Activated CD4-positive, alpha-beta T cell treated with anti-CD3 and anti-CD28 coated beads for 36 hours (primary cell): ENCODE results near the gene RPN1. TPM values are rescaled to one million over a fixed set of nuclear protein-coding genes. Genes with fewer than 3 reads are reported as not detected.
A peak's percentile ranks its signal among the peaks of the same experiment; 100 is the strongest.

Experiments
- ATAC-seq: fragments of 200-7000 bp; cut with Tn5 transposase; one replicate; pipeline ENCODE4 v1.10.0; 2021; ENCODE audit warnings: mild to moderate bottlenecking, moderate library complexity
- CTCF ChIA-PET: fragments of 350-600 bp; sonication (Branson Sonifier 250); formaldehyde crosslinking; loops from one replicate; lab custom pipeline; 2021; ENCODE audit warnings: antibody characterized with exemption; lab: Charles Lee
- POLR2A ChIA-PET: fragments of 350-600 bp; sonication (Branson Sonifier 250); formaldehyde crosslinking; loops from one replicate; lab custom pipeline; 2021; ENCODE audit warnings: antibody characterized with exemption, inconsistent platforms; lab: Charles Lee
- DNase-seq: peaks from one replicate; pipeline ENCODE4 v3.0.0-alpha.2; 2020
- H3K27ac Mint-ChIP-seq: one replicate; pipeline ENCODE4 v1.8.0; 2021; ENCODE audit warnings: mixed read lengths
- H3K27me3 Mint-ChIP-seq: one replicate; pipeline ENCODE4 v1.8.0; 2021; ENCODE audit warnings: mixed read lengths
- H3K36me3 Mint-ChIP-seq: one replicate; pipeline ENCODE4 v1.8.0; 2021; ENCODE audit warnings: low read depth, mixed read lengths
- H3K4me1 Mint-ChIP-seq: one replicate; pipeline ENCODE4 v1.8.0; 2021; ENCODE audit warnings: mixed read lengths
- H3K4me3 Mint-ChIP-seq: one replicate; pipeline ENCODE4 v1.8.0; 2021; ENCODE audit warnings: mild to moderate bottlenecking, moderate library complexity, mixed read lengths
- H3K9me3 Mint-ChIP-seq: one replicate; pipeline ENCODE4 v1.8.0; 2021; ENCODE audit warnings: low read depth, mixed read lengths
- intact Hi-C, 2 experiments: fragments of 100-400 bp; cut with DNase I in 1 of 2; cut with micrococcal nuclease in 1 of 2; formaldehyde crosslinking; loops; one replicate each; pipeline versions ENCODE4 v1.14.2 to v1.15.1; 2022 to 2024; cut with DNase I, micrococcal nuclease
- total RNA-seq, 2 experiments: library from RNA; stranded (reverse); gene quantifications; one replicate each; pipeline ENCODE4 v1.2.3, GENCODE V29; 2021

Gene RPN1
- total RNA-seq, 2 experiments from 2014 or later, result 138 to 153 TPM

- ATAC-seq (no peak), DNase-seq (no peak)
- intact Hi-C loops, result loop anchor here (2.0 to 10.0 kb wide), 5 partner anchors 36 to 534 kb away; no protein-coding TSS in a partner anchor
- H3K27ac Mint-ChIP-seq, result no peak overlapping the region
- ChIA-PET CTCF (interaction anchor here (0.6 to 1.4 kb wide), 9 partner anchors 12 to 530 kb away, joined by 3 to 7 read pairs (median 3); no protein-coding TSS in a partner anchor), POLR2A (interaction anchor here (0.8 to 1.1 kb wide), 2 partner anchors 155 to 329 kb away, joined by 5 to 6 read pairs; no protein-coding TSS in a partner anchor)
- no peaks in the 10 kb centered on the region for H3K4me1 Mint-ChIP-seq
- no peaks in the 10 kb centered on the region for H3K36me3 Mint-ChIP-seq
- no peak overlapping the region for H3K4me3 Mint-ChIP-seq
- no peaks in the 10 kb centered on the region for H3K9me3 Mint-ChIP-seq
- no peaks in the 10 kb centered on the region for H3K27me3 Mint-ChIP-seq
These were observed 41.3 kb downstream of the RPN1 start for GRCh38 chr3:128609294-128609693.

DNA sequence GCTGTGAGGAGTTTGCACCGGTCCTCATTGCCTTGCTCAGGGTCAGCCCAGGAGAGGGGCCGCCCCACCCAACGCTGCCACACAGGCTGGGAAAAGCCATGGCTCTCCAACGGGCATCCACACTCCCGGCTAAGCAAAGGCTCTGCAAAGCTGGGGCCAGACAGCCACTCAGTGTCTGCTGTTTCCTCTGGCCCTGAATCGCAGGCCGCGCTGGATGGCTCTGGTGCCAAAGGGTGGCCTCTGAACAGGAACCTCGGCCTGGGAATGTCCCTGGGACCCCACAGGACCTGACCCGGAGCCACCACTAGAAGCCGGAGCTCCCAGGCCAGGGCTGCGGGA lies 42.9 kb downstream of the RPN1 start:
- H3K27ac Mint-ChIP-seq, result no peak overlapping the region
- H3K4me1 Mint-ChIP-seq, result no peaks in the 10 kb centered on the region
- no peaks in the 10 kb centered on the region for H3K36me3 Mint-ChIP-seq
- H3K4me3 Mint-ChIP-seq, result no peak overlapping the region
- ATAC-seq (no peak), DNase-seq (no peak)
- H3K27me3 Mint-ChIP-seq, result no peaks in the 10 kb centered on the region
- intact Hi-C loops, result loop anchor here (1.0 to 10.0 kb wide), 8 partner anchors 35 to 533 kb away; no protein-coding TSS in a partner anchor
- H3K9me3 Mint-ChIP-seq, result no peaks in the 10 kb centered on the region
- POLR2A ChIA-PET, result no interaction called here
- CTCF ChIA-PET, result interaction anchor here (0.6 to 2.9 kb wide), 8 partner anchors 10 to 181 kb away, joined by 3 to 26 read pairs (median 4); no protein-coding TSS in a partner anchor

DNA sequence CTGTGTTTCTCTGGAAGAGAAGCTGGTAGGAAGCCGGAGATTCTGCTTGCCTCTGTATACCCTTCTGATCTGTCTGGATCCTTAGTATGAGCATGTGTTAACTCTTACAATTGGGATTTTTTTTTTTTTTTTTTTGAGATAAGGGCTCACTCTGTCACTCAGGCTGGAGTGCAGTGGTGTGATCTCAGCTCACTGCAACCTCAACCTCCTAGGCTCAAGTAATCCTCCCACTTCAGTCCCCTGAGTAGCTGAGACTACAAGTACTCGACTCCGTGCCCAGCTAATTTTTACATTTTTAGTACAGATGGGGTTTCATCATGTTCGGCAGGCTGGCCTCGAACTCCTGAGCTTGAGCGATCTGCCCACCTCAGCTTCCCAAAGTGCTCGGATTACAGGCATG lies 44.5 kb downstream of the RPN1 start:
- ATAC-seq (no peak), DNase-seq (no peak)
- no peaks in the 10 kb centered on the region for H3K27me3 Mint-ChIP-seq
- H3K4me1 Mint-ChIP-seq, result no peaks in the 10 kb centered on the region
- no peak overlapping the region for H3K4me3 Mint-ChIP-seq
- no peaks in the 10 kb centered on the region for H3K9me3 Mint-ChIP-seq
- ChIA-PET POLR2A (no interaction called here), CTCF (interaction anchor here (0.6 to 2.9 kb wide), 7 partner anchors 12 to 201 kb away, joined by 3 to 26 read pairs (median 3); no protein-coding TSS in a partner anchor)
- no peaks in the 10 kb centered on the region for H3K36me3 Mint-ChIP-seq
- intact Hi-C loops, result loop anchor here (5.0 to 10.0 kb wide), 3 partner anchors 109 to 531 kb away; no protein-coding TSS in a partner anchor
- no peak overlapping the region for H3K27ac Mint-ChIP-seq

DNA sequence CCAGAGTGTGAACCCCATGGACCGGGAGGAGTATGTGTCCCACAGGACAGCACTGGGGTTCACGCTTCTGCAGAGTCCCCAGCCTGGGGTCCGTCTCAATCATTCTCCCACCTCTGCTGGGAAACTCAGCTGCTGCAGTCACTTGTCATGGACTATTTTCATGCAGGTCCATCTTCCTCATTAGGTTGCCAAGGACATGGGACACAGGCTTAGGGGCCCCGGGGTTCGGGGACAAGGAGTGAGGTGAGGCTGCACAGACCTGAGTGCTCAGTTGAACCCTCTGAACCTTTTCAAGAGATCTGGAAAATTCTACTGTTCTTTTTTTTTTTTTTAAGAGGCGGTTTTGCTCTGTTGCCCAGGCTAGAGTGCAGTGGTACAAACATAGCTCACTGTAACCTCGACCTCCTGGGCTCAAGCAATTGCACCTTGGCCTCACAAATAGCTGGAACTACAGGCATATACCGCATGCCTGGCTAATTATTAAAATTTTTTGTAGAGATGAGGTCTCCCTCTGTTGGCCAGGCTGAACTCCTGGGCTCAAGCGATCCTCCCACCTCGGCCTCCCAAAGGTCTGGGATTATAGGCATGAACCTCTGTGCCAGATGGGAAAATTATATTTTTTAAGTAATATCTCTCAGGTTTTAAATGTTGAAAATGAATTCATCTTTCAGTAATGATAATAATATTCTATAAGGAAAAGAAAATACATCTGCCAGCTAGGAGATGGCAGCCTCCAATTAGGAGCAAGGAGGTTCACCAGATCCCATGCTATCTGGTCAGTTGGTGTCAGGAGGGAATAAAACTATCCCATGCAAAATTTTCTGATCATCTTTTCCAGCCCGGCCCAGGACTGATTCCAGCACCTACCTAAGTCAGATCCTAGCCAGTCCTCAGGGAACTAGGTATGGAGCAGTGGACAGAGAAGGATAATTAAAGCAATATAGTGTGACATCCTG lies 45.2 kb downstream of the RPN1 start:
- DNase-seq (no peak), ATAC-seq (no peak)
- intact Hi-C loops, result loop anchor here (5.0 to 10.0 kb wide), 3 partner anchors 108 to 531 kb away; no protein-coding TSS in a partner anchor
- H3K27me3 Mint-ChIP-seq, result no peaks in the 10 kb centered on the region
- ChIA-PET CTCF (interaction anchor here (0.6 to 2.4 kb wide), 5 partner anchors 8 to 200 kb away, joined by 3 to 8 read pairs (median 3); no protein-coding TSS in a partner anchor), POLR2A (no interaction called here)
- no peaks in the 10 kb centered on the region for H3K4me1 Mint-ChIP-seq
- no peak overlapping the region for H3K27ac Mint-ChIP-seq
- H3K4me3 Mint-ChIP-seq, result no peak overlapping the region
- no peaks in the 10 kb centered on the region for H3K36me3 Mint-ChIP-seq
- no peaks in the 10 kb centered on the region for H3K9me3 Mint-ChIP-seq

GRCh38 chr3:128603811-128604775 lies 46.5 kb downstream of the RPN1 start:
- intact Hi-C loops, result loop anchor here in 1 of 2 experiments (10.0 kb wide), 1 partner anchor 529 kb away; no protein-coding TSS in a partner anchor
- Mint-ChIP-seq H3K27me3 (no peaks in the 10 kb centered on the region), H3K4me3 (no peak overlapping the region), H3K4me1 (no peaks in the 10 kb centered on the region), H3K9me3 (no peaks in the 10 kb centered on the region), H3K27ac (no peak overlapping the region), H3K36me3 (no peaks in the 10 kb centered on the region)
- no peak for ATAC-seq
- ChIA-PET CTCF (interaction anchor here (1.2 to 2.4 kb wide), 2 partner anchors 10 to 14 kb away, joined by 7 to 8 read pairs; no protein-coding TSS in a partner anchor), POLR2A (no interaction called here)
- DNase-seq, result no peak

- Mint-ChIP-seq H3K27me3 (no peaks in the 10 kb centered on the region), H3K36me3 (no peaks in the 10 kb centered on the region), H3K4me1 (no peaks in the 10 kb centered on the region), H3K9me3 (no peaks in the 10 kb centered on the region), H3K4me3 (no peak overlapping the region), H3K27ac (no peak overlapping the region)
- CTCF ChIA-PET, result no interaction called here
- POLR2A ChIA-PET, result no interaction called here
- DNase-seq (no peak), ATAC-seq (no peak)
- intact Hi-C loops, result loop anchor here in 1 of 2 experiments (10.0 kb wide), 1 partner anchor 529 kb away; no protein-coding TSS in a partner anchor
These were observed 47.3 kb downstream of the RPN1 start for GRCh38 chr3:128603313-128603712.

DNA sequence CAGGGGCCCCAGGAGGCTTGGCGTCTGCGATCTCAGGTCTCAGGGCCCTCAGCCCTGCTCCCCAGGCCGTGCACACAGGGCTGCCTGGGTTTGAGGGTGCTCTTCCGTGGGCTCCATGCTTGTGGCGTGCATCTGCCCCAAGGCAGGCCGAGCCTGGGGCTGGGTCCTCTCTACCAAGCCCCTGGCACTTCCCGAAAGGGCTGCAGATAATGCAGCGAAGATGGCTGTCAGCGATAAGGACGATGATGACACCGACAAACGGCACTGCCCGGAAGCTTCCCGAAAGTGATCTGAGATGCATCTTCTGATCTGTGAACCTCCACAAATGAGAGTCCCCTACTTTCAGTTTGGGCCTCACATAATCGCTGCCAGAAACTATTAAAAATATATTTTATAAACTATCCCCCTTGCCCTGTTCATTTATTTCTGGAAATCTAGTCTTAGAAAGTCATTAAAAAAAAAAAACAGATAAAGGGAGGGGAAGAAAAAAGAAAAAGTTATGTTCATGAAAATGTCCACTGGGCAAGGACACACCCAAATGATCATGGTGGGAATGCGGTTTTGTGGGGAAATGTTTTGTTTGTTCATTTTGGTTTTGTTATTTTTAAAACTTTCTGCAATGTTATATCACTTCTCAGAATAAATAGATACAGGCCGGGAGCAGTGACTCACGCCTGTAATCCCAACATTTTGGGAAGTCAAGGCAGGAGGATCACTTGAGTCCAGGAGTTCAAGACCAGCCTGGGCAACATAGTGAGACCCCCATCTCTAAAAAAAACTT lies 51.5 kb downstream of the RPN1 start:
- ATAC-seq, result no peak

DNA sequence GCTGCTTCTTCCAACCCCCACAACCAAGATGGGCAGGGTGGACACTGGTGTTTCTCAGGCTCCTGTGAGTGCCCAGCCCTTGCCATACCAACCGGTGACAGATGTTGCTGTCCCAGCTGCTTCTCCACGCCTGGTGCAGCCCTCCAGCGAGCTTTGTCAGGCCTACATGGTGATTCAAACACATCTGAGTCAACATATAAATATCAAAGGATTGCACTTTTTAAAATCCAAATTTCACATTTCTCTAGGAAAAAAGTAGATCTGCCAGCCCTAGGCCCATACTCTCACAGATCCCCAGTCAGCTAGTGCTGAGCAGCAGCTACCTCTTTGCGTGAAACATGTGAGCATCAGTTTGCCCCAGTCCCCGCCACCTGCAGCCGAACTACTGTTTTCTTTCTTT lies 52.7 kb downstream of the RPN1 start:
- ATAC-seq (no peak), DNase-seq (no peak)
- no peak overlapping the region for H3K27ac Mint-ChIP-seq
- no peaks in the 10 kb centered on the region for H3K36me3 Mint-ChIP-seq
- intact Hi-C loops, result no loop called here
- CTCF ChIA-PET, result interaction anchor here (0.5 to 1.4 kb wide), 4 partner anchors 9 to 27 kb away, joined by 3 to 7 read pairs (median 4); no protein-coding TSS in a partner anchor
- POLR2A ChIA-PET, result no interaction called here
- H3K27me3 Mint-ChIP-seq, result no peaks in the 10 kb centered on the region
- H3K4me3 Mint-ChIP-seq, result no peak overlapping the region
- no peaks in the 10 kb centered on the region for H3K4me1 Mint-ChIP-seq
- H3K9me3 Mint-ChIP-seq, result no peaks in the 10 kb centered on the region

More for the DNA sequence above, 51.5 kb downstream of the RPN1 start:
- CTCF ChIA-PET, result interaction anchor here (0.7 kb wide), 1 partner anchor 160 kb away, joined by 4 read pairs; no protein-coding TSS in a partner anchor
- intact Hi-C loops, result no loop called here
- Mint-ChIP-seq H3K4me3 (no peak overlapping the region), H3K27ac (no peak overlapping the region), H3K4me1 (no peaks in the 10 kb centered on the region), H3K27me3 (no peaks in the 10 kb centered on the region), H3K36me3 (no peaks in the 10 kb centered on the region), H3K9me3 (no peaks in the 10 kb centered on the region)
- POLR2A ChIA-PET, result no interaction called here
- no peak for DNase-seq

GRCh38 chr3:128592864-128593263 lies 57.8 kb downstream of the RPN1 start:
- ATAC-seq, result no peak
- H3K9me3 Mint-ChIP-seq, result peaks cover 4% of the 10 kb centered on the region
- ChIA-PET CTCF (no interaction called here), POLR2A (no interaction called here)
- intact Hi-C loops, result no loop called here
- H3K27me3 Mint-ChIP-seq, result peaks cover 3% of the 10 kb centered on the region
- DNase-seq, result no peak
- H3K27ac Mint-ChIP-seq, result no peak overlapping the region
- no peak overlapping the region for H3K4me3 Mint-ChIP-seq
- peaks cover 6% of the 10 kb centered on the region for H3K4me1 Mint-ChIP-seq
- peaks cover 2% of the 10 kb centered on the region for H3K36me3 Mint-ChIP-seq

- ATAC-seq, result peak; percentile 87
- Mint-ChIP-seq H3K27ac (peak overlapping the region; percentile 22), H3K36me3 (peaks cover 2% of the 10 kb centered on the region), H3K27me3 (peaks cover 3% of the 10 kb centered on the region), H3K9me3 (peaks cover 4% of the 10 kb centered on the region), H3K4me3 (no peak overlapping the region), H3K4me1 (peaks cover 6% of the 10 kb centered on the region)
- intact Hi-C loops, result no loop called here
- DNase-seq, result peak; percentile 38
- CTCF ChIA-PET, result interaction anchor here (0.7 kb wide), 1 partner anchor 21 kb away, joined by 3 read pairs; no protein-coding TSS in a partner anchor
- POLR2A ChIA-PET, result no interaction called here
These were observed 58.7 kb downstream of the RPN1 start for GRCh38 chr3:128591738-128592426.
